GM21381 (cell line): ENCODE measurements around the gene ST8SIA4.
"Not testable (repeated sequence)": the region's sequence is repeated elsewhere in the genome, so short reads cannot be mapped to it uniquely, and the experiment has no call there.

Experiments used
- ATAC-seq: cut with Tn5 transposase; IDR thresholded peaks from one replicate; pipeline ENCODE4 v1.9.1; 2021; ENCODE audit warnings: mild to moderate bottlenecking, moderate library complexity; ENCODE audit not compliant: unreplicated experiment

ST8SIA4 gene

GRCh38 chr5:100789694-100790093 lies 113.4 kb downstream of the ST8SIA4 start:
- ATAC-seq = no peak

GRCh38 chr5:100788417-100788816 lies 114.7 kb downstream of the ST8SIA4 start:
- peak; percentile 31 for ATAC-seq

GRCh38 chr5:100787648-100788047 lies 115.4 kb downstream of the ST8SIA4 start:
- peak; percentile 56 for ATAC-seq

- ATAC-seq = not testable (repeated sequence)
Observed at GRCh38 chr5:100785536-100785935, 117.5 kb downstream of the ST8SIA4 start.

GRCh38 chr5:100780376-100780870 lies 122.7 kb downstream of the ST8SIA4 start:
- peak; percentile 74 for ATAC-seq

GRCh38 chr5:100779669-100780375 lies 123.3 kb downstream of the ST8SIA4 start:
- peak; percentile 25 for ATAC-seq

- ATAC-seq = peak; percentile 72
Observed at GRCh38 chr5:100777680-100778300, 125.3 kb downstream of the ST8SIA4 start.

GRCh38 chr5:100775533-100775855 lies 127.6 kb downstream of the ST8SIA4 start:
- no peak for ATAC-seq

- no peak for ATAC-seq
Observed at GRCh38 chr5:100772548-100772947, 130.5 kb downstream of the ST8SIA4 start.

- no peak for ATAC-seq
Observed at GRCh38 chr5:100772006-100772405, 131.1 kb downstream of the ST8SIA4 start.

- peak; percentile 57 for ATAC-seq
Observed at GRCh38 chr5:100771181-100771580, 131.9 kb downstream of the ST8SIA4 start.

- no peak for ATAC-seq
Observed at GRCh38 chr5:100768221-100768620, 134.9 kb downstream of the ST8SIA4 start.

GRCh38 chr5:100762995-100763394 lies 140.1 kb downstream of the ST8SIA4 start:
- ATAC-seq = no peak

GRCh38 chr5:100762108-100762507 lies 141.0 kb downstream of the ST8SIA4 start:
- no peak for ATAC-seq

- ATAC-seq = no peak
Observed at GRCh38 chr5:100761192-100761591, 141.9 kb downstream of the ST8SIA4 start.

- ATAC-seq = no peak
Observed at GRCh38 chr5:100760688-100761087, 142.4 kb downstream of the ST8SIA4 start.

- no peak for ATAC-seq
Observed at GRCh38 chr5:100758780-100759179, 144.3 kb downstream of the ST8SIA4 start.

- ATAC-seq = no peak
Observed at GRCh38 chr5:100758306-100758705, 144.8 kb downstream of the ST8SIA4 start.

GRCh38 chr5:100757618-100758017 lies 145.5 kb downstream of the ST8SIA4 start:
- no peak for ATAC-seq
